Endodermal cell (in vitro differentiated cells): ENCODE data around the gene ATP12A. TPM values are rescaled to one million over a fixed set of nuclear protein-coding genes. Genes with fewer than 3 reads are reported as not detected.

Experiments
- DNase-seq: peaks from one replicate; pipeline ENCODE4 v3.0.0-alpha.2; 2017
- H3K27ac ChIP-seq: 2 replicates; pipeline ENCODE4 v1.5.1; 2013; ENCODE audit warnings: mild to moderate bottlenecking, low read depth, low read length, moderate library complexity
- H3K27me3 ChIP-seq: 2 replicates; pipeline ENCODE4 v1.6.1; 2013; ENCODE audit warnings: mild to moderate bottlenecking, low read length, moderate library complexity; ENCODE audit not compliant: insufficient read depth, control insufficient read depth, poor library complexity, severe bottlenecking
- H3K36me3 ChIP-seq: 2 replicates; pipeline ENCODE4 v1.7.0; 2013; ENCODE audit warnings: mild to moderate bottlenecking, low read length, moderate library complexity; ENCODE audit not compliant: control insufficient read depth, insufficient read depth
- H3K4me1 ChIP-seq: one replicate; pipeline ENCODE4 v1.7.0; 2013; ENCODE audit warnings: low read length; ENCODE audit not compliant: control insufficient read depth, insufficient read depth
- H3K4me3 ChIP-seq: 2 replicates; pipeline ENCODE4 v1.5.1; 2013; ENCODE audit warnings: mild to moderate bottlenecking, low read length, moderate library complexity
- H3K9ac ChIP-seq: 2 replicates; pipeline ENCODE4 v1.6.1; 2013; ENCODE audit warnings: mild to moderate bottlenecking, low read length, moderate library complexity; ENCODE audit not compliant: poor library complexity, severe bottlenecking; ENCODE audit errors: extremely low read depth
- H3K9me3 ChIP-seq: 2 replicates; pipeline ENCODE4 v1.6.1; 2013; ENCODE audit warnings: mild to moderate bottlenecking, low read length, moderate library complexity; ENCODE audit not compliant: control insufficient read depth
- H3K27ac Mint-ChIP-seq: 2 replicates; pipeline ENCODE4 v1.8.0; 2020; ENCODE audit warnings: mixed read lengths
- H3K27me3 Mint-ChIP-seq: 2 replicates; pipeline ENCODE4 v1.8.0; 2021; ENCODE audit warnings: mild to moderate bottlenecking, mixed read lengths; ENCODE audit not compliant: insufficient read depth
- H3K36me3 Mint-ChIP-seq: 2 replicates; pipeline ENCODE4 v1.8.0; 2020; ENCODE audit warnings: low read depth, mixed read lengths
- H3K4me1 Mint-ChIP-seq: 2 replicates; pipeline ENCODE4 v1.8.0; 2020; ENCODE audit warnings: mixed read lengths
- H3K4me3 Mint-ChIP-seq: 2 replicates; pipeline ENCODE4 v1.8.0; 2020; ENCODE audit warnings: mild to moderate bottlenecking, moderate library complexity, mixed read lengths
- H3K9me3 Mint-ChIP-seq: 2 replicates; pipeline ENCODE4 v1.8.0; 2020; ENCODE audit warnings: mild to moderate bottlenecking, mixed read lengths
- WGBS, 2 experiments: methylation state at CpG; one replicate each; pipeline versions ENCODE4 v1.1.5 to v1.1.7; 2013; ENCODE audit warnings: missing lambda C conversion rate in 2 of 2, mixed read lengths in 1 of 2; ENCODE audit not compliant: insufficient coverage in 1 of 2, insufficient read length in 1 of 2; 5-methylcytosine and 5-hydroxymethylcytosine counted together
- total RNA-seq, 2 donors: library from RNA; stranded (reverse); fragmentation: NEBNext Ultra II Directional in 1 of 2; extraction: Animal tissue kit (Norgen Biotek cat#: 25700) in 1 of 2; gene quantifications; 2 replicates in 1 of 2; 3 replicates in 1 of 2; pipeline ENCODE4 v1.2.1, GENCODE V29; 2021
- TF ChIP-seq, protein P1 (sequence below): fragments of 200-600 bp; sonication (generic); conservative IDR thresholded peaks from 2 replicates; pipeline ENCODE4 v1.5.0; 2021; ENCODE audit warnings: antibody characterized with exemption, mild to moderate bottlenecking

The ATP12A gene
- total RNA-seq, 2 donors from 2014 or later: 4.9 to 10.5 TPM

DNA sequence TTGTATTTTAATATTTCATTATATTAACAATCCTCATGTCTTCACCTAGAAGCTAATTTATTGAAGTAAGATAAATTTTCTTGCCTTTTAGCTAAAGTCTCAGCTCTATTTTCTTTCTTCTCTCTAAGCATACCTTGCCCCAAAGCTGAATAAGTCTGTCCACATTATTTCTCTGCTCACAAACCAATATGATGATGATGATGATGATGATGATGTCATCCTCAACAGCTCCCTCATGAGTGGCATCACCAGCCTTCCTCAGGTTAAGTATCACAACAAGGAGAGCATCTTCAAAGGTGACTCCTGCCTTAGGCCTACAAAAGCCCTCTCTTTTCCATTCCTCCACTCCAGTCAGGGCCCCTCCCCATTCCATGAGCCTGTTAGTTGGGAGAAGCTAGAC lies 31.9 kb upstream of the ATP12A start:
- H3K36me3 ChIP-seq: no peaks in the 10 kb centered on the region
- no peak overlapping the region for H3K9ac ChIP-seq
- no peak overlapping the region for H3K4me3 ChIP-seq
- Mint-ChIP-seq H3K4me3 (no peak overlapping the region), H3K27me3 (no peaks in the 10 kb centered on the region), H3K4me1 (peaks cover 1% of the 10 kb centered on the region), H3K9me3 (peaks cover 9% of the 10 kb centered on the region), H3K27ac (no peak overlapping the region), H3K36me3 (no peaks in the 10 kb centered on the region)
- H3K27me3 ChIP-seq: no peaks in the 10 kb centered on the region
- no peak for DNase-seq
- TF ChIP-seq, protein P1, sequence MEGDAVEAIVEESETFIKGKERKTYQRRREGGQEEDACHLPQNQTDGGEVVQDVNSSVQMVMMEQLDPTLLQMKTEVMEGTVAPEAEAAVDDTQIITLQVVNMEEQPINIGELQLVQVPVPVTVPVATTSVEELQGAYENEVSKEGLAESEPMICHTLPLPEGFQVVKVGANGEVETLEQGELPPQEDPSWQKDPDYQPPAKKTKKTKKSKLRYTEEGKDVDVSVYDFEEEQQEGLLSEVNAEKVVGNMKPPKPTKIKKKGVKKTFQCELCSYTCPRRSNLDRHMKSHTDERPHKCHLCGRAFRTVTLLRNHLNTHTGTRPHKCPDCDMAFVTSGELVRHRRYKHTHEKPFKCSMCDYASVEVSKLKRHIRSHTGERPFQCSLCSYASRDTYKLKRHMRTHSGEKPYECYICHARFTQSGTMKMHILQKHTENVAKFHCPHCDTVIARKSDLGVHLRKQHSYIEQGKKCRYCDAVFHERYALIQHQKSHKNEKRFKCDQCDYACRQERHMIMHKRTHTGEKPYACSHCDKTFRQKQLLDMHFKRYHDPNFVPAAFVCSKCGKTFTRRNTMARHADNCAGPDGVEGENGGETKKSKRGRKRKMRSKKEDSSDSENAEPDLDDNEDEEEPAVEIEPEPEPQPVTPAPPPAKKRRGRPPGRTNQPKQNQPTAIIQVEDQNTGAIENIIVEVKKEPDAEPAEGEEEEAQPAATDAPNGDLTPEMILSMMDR: no peak
- no peaks in the 10 kb centered on the region for H3K4me1 ChIP-seq
- H3K27ac ChIP-seq: no peak overlapping the region
- no peaks in the 10 kb centered on the region for H3K9me3 ChIP-seq

DNA sequence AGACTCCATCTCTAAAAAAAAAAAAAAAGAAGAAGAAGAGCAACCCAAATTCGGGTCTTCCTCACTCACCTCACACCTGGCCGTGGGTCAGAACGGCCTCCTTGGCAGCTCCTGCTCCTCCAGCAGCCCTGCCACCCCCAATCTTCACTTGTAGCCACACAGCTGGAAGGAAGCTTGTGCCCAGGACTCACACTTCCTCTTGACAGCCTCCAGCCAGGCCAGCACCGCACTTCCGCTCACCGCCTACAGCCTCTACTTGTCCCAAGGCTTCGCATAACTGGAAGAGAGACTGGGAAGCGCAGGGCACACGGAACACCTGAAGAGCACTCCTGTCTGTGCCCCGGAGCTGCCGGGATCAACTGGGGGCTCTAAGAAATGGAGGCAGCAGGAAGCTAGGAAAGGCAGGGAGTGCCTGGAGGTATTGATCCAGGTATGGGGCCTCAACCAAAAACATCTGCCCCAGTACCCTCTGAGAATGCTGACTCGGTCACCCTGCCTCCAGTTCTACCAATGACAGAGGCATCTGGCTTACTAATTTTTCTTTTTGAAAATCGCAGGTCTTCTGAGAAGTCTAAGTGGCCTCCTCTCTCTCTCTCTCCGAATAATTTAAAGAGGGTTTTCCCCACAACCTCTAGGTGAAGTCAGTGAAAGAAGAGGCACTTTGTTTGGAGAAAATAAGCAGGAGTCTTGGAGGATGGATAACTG lies 31.1 kb upstream of the ATP12A start:
- 91 to 100% methylated on average over 4 to 14 of the region's 14 CpGs for WGBS, 2 experiments
- H3K4me1 Mint-ChIP-seq: peaks cover 1% of the 10 kb centered on the region

DNA sequence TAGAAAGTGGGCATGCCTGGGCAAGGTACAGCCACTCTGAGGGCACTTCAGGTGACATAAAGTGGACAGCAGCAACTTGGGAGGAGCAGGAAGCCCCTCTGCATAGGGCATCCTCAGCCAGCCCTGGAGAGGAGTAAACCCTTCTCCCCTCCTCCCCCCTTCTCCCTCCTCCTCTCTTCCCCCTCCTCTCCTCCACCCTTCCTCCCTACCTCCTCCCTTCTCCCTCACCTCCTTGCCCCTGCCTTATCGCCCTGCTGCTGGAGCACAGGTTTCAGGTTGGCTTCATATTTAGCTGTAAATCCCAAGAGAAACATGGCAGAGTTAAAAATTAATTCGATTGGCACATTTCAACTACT lies 30.5 kb upstream of the ATP12A start:
- no peak overlapping the region for H3K4me3 Mint-ChIP-seq

More for the DNA sequence above, 31.1 kb upstream of the ATP12A start:
- H3K4me3 Mint-ChIP-seq: no peak overlapping the region
- H3K9me3 Mint-ChIP-seq: peaks cover 9% of the 10 kb centered on the region
- no peaks in the 10 kb centered on the region for H3K27me3 Mint-ChIP-seq
- no peak overlapping the region for H3K27ac Mint-ChIP-seq
- H3K4me3 ChIP-seq: no peak overlapping the region
- no peaks in the 10 kb centered on the region for H3K9me3 ChIP-seq
- no peaks in the 10 kb centered on the region for H3K36me3 ChIP-seq
- no peak for DNase-seq
- H3K9ac ChIP-seq: no peak overlapping the region
- no peak overlapping the region for H3K27ac ChIP-seq
- H3K36me3 Mint-ChIP-seq: no peaks in the 10 kb centered on the region
- H3K27me3 ChIP-seq: no peaks in the 10 kb centered on the region
- no peaks in the 10 kb centered on the region for H3K4me1 ChIP-seq
- TF ChIP-seq, protein P1: no peak

More for the DNA sequence above, 30.5 kb upstream of the ATP12A start:
- TF ChIP-seq, protein P1: no peak
- H3K27ac ChIP-seq: no peak overlapping the region
- no peak for DNase-seq
- no peaks in the 10 kb centered on the region for H3K9me3 ChIP-seq
- no peaks in the 10 kb centered on the region for H3K36me3 ChIP-seq
- Mint-ChIP-seq H3K27ac (no peak overlapping the region), H3K4me1 (peaks cover 1% of the 10 kb centered on the region), H3K9me3 (peaks cover 9% of the 10 kb centered on the region), H3K27me3 (no peaks in the 10 kb centered on the region), H3K36me3 (no peaks in the 10 kb centered on the region)
- no peak overlapping the region for H3K4me3 ChIP-seq
- no peak overlapping the region for H3K9ac ChIP-seq
- no peaks in the 10 kb centered on the region for H3K27me3 ChIP-seq
- no peaks in the 10 kb centered on the region for H3K4me1 ChIP-seq
- WGBS, 2 experiments: 85 to 100% methylated on average over 1 to 2 of the region's 2 CpGs
